IPS-18a (cell line): ENCODE results near the gene MVB12B.

Experiments used
- H3K27ac ChIP-seq: one replicate; pipeline ENCODE4 v1.5.1; 2013; ENCODE audit warnings: low read length
- H3K27me3 ChIP-seq: one replicate; pipeline ENCODE4 v1.6.1; 2013; ENCODE audit warnings: mild to moderate bottlenecking, low read length; ENCODE audit not compliant: control insufficient read depth, insufficient read depth
- H3K36me3 ChIP-seq: one replicate; pipeline ENCODE4 v1.6.1; 2013; ENCODE audit warnings: low read depth, low read length; ENCODE audit not compliant: control insufficient read depth
- H3K4me1 ChIP-seq: one replicate; pipeline ENCODE4 v1.6.1; 2013; ENCODE audit warnings: low read depth, low read length; ENCODE audit not compliant: control insufficient read depth
- H3K4me3 ChIP-seq: one replicate; pipeline ENCODE4 v1.5.1; 2013; ENCODE audit warnings: low read length
- H3K9ac ChIP-seq: one replicate; pipeline ENCODE4 v1.6.1; 2013; ENCODE audit warnings: mild to moderate bottlenecking, low read length, moderate library complexity
- H3K9me3 ChIP-seq: one replicate; pipeline ENCODE4 v1.6.1; 2013; ENCODE audit warnings: low read depth, low read length; ENCODE audit not compliant: control insufficient read depth

MVB12B gene

DNA sequence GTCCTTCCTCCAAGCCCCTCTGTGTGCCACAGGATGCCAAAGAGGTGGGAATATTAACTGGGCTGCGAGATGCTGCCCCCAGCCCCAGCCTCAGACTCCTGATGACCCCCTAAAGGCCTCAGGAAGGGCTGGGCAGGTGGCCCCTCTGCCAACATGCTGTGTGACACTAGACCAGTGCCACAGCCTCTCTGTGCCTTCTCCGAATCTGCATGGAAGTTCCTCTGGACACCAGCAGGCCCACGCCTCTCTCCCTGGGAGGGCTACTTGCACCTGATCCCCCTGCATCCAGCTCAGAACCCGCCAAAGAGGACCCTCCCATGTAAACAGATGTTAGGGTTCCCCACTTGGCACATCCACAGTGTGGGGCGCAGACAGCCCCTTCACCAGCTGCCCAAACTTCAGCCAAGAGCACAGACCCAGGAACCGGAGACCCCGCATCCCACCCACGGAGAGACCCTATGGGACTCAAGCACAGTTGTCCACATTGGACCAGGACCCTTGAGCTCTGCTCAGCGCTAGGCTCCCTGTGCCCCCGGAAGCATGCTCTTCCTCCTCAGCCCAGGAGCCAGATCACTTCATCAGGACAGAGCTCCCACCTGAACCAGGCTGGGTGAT lies 195.5 kb downstream of the MVB12B start:
- H3K27ac ChIP-seq = no peak overlapping the region
- no peaks in the 10 kb centered on the region for H3K36me3 ChIP-seq
- H3K4me1 ChIP-seq = peaks cover 5% of the 10 kb centered on the region
- no peaks in the 10 kb centered on the region for H3K9me3 ChIP-seq
- H3K9ac ChIP-seq = no peak overlapping the region
- H3K27me3 ChIP-seq = peaks cover 23% of the 10 kb centered on the region
- no peak overlapping the region for H3K4me3 ChIP-seq

DNA sequence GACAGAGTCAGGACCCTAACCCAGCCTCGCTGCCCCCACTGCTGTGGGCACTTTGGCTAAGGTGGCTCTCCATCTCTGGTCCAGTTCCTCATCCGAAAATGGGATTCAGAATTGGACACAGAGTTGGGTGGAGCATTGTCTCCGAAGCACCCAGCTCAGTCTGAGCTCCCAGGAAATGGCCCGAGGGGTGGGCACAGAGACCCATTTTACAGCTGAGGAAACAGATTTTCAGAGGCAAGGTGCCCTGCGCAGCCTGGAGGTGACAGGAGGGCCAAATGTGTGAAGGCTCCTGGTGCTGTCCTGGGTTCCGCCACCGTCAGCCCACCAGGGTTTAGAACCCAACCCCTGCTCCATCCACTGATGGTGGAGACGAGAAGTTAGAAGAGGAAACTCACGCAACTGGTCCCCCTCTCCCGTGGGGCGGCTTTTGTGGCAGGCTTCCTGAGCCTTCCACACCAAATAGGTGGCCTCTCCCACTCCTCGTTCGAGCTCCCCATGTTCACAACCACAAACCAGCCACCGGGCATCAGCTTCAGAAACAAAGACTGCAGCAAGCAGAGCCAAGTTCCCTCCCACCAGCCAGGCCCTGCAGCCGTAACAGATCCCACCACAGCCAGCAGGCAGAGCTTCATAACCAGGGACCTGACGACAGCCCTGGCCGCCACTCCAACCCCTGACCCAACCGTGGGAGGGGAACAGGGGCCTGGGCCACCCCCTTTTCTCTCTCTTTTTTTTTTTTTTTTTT lies 196.2 kb downstream of the MVB12B start:
- H3K27ac ChIP-seq = no peak overlapping the region
- H3K9ac ChIP-seq = no peak overlapping the region
- H3K4me3 ChIP-seq = no peak overlapping the region
- H3K4me1 ChIP-seq = peaks cover 2% of the 10 kb centered on the region
- no peaks in the 10 kb centered on the region for H3K36me3 ChIP-seq
- H3K27me3 ChIP-seq = peaks cover 16% of the 10 kb centered on the region
- no peaks in the 10 kb centered on the region for H3K9me3 ChIP-seq

DNA sequence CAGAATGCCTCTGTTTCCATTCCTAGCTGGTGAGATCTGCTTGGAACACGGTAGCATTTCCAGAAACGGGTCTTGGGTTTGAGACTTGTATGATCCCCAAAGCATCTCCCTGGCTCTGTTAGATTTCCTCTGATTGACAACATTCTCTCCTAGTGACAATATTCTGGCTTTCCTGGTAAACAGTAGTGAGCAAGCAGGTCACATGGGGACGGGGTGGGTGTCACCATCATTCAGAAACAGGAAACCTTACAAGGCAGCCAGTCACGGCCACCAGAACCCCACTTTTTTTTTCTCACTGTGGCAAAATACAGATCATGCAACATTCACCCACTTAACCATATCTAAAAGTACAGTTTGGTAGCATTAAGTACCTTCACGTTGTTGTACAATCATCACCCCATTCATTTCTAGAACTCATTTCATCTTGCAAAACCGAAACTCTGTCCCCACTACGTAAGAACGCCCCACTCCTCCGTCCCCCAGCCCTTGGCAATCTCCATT lies 197.0 kb downstream of the MVB12B start:
- Histone ChIP-seq H3K27me3 (peaks cover 8% of the 10 kb centered on the region), H3K36me3 (no peaks in the 10 kb centered on the region), H3K9me3 (no peaks in the 10 kb centered on the region), H3K4me3 (no peak overlapping the region), H3K27ac (no peak overlapping the region), H3K4me1 (peaks cover 9% of the 10 kb centered on the region), H3K9ac (no peak overlapping the region)

DNA sequence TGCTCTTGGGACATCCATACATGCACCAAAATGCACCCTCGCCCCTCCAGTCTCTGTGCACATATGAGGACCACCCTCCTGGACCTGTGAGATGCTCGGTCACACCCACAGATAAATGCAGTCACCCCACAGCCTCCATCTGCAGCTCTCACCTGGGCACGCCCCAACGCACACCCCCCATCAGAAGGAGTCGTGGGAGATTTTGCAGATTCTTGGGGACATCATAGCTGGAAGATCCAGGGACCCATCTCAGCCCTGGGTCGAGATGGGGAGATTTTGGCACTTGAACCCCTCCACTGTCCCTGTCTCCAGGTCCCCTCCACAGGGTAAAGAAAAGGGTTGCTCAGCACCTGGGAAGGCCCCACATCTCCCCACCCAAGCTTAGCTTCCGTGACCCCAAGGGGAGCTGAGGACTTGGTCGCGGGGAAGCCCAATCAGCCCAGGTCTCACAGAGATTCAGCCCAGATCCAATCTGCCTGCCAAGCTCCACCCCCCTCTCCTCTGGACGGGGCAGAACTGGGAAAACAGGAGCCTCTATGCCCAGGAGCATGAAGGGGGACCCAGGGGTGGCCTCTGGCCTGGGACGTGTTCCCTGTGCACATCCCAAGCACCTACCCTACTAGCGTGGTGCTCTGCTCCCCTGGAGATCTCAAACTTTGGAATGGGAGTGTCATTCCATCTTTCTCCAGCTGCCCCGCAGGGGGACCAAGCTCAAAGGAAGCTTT lies 197.9 kb downstream of the MVB12B start:
- no peak overlapping the region for H3K9ac ChIP-seq
- H3K4me1 ChIP-seq = peaks cover 9% of the 10 kb centered on the region

DNA sequence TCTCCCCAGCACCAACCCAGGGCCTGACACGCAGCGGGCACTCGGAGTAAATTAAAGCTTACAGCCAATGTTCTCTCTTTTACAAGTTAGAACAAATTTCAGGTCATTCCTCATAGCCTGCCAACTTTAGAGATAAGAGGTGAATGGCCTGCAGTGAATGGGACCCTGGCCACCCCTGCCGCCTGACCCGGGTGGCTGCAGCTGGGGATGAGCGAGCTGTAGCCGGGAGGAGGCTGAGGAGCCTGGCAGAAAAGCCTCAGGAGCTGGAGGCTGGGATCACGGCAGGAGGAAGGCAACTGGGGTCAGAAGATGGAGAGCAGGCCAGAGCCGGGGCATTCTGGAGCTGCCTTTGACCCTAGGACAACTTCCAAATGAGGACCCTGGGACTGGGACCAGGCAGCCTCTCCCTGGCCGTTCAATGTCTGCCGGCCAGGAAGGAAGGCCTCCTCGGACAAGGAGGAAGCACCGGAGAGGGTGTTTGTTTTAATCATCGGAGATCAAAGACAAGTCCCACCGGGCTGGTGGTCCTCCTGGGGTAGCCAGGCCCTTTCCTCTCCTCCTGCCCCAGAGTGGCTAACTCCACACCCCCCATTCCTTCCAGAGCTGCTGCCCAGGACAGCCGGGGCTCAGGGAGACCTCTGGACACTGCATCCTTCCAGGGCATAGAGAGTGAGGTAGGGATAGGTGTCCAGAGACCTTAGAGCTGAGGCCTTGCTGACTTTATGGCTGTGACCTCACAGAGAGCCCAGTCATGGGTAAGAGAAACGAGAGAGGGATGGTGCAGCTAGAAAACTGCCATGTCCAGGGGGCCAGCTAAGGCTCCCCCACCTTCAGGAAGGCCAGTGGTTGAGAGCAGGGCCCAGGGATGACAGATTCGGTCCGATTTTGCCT lies 199.8 kb downstream of the MVB12B start:
- H3K4me1 ChIP-seq = peaks cover 9% of the 10 kb centered on the region
- no peak overlapping the region for H3K27ac ChIP-seq
- H3K27me3 ChIP-seq = no peaks in the 10 kb centered on the region
- no peak overlapping the region for H3K4me3 ChIP-seq
- H3K9ac ChIP-seq = no peak overlapping the region
- H3K36me3 ChIP-seq = no peaks in the 10 kb centered on the region
- H3K9me3 ChIP-seq = no peaks in the 10 kb centered on the region

More for the DNA sequence above, 197.9 kb downstream of the MVB12B start:
- Histone ChIP-seq H3K36me3 (no peaks in the 10 kb centered on the region), H3K9me3 (no peaks in the 10 kb centered on the region), H3K27me3 (no peaks in the 10 kb centered on the region), H3K27ac (no peak overlapping the region), H3K4me3 (no peak overlapping the region)

DNA sequence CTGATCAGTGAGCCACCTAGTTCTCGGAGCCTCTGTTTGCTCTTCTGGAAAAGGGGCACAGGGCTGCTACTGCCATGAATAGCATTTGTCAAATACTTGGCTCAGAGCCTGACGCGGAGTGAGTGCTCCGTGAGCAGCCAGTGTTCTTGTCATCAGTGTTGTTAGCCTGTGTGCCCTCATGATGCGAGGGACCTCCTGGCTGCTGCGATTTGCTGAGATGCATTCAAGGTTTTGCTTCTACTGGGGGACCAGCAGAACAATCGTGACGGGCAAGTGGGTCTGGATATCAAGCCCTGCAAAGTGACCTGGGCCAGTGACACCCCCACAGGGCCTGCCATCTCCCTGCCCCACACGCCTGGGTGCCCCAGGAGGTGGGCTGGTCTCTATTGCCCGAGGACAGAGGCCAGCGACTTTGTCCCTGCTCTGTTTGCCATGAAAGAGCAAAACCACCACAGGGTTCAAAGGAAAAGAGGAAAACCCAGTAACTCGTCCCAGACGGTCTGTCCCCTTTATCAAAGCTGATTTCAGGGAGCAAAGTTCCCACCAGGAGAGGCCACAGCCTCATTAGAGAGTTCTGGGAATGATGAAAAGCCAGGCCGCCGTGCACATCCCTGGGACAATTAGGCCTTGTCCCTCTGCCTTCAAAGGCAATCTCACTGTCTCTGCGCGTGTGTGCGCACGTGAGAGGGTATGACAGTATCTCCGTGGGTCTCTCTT lies 200.6 kb downstream of the MVB12B start:
- Histone ChIP-seq H3K4me3 (no peak overlapping the region), H3K27ac (no peak overlapping the region), H3K27me3 (no peaks in the 10 kb centered on the region), H3K9ac (no peak overlapping the region), H3K36me3 (no peaks in the 10 kb centered on the region), H3K4me1 (peaks cover 9% of the 10 kb centered on the region), H3K9me3 (no peaks in the 10 kb centered on the region)

DNA sequence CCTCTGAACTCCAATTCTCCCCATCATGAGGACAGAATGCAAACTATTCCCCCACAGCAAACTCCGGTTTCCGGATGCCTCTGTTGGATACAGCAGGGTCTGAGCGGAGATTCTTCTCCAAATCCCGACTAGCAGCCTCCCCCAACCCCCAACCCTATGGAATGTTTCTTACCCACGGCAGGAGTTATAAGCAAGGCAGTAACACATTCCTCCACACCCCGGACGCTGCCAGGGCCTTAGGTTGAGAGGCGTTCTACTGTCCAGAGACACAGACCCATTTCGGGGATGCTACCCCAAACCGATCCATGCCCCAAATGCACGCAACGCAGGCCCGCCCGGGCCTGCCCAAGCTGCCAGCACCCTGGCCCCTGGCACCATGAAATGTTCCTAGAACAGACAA lies 201.5 kb downstream of the MVB12B start:
- peaks cover 9% of the 10 kb centered on the region for H3K4me1 ChIP-seq

DNA sequence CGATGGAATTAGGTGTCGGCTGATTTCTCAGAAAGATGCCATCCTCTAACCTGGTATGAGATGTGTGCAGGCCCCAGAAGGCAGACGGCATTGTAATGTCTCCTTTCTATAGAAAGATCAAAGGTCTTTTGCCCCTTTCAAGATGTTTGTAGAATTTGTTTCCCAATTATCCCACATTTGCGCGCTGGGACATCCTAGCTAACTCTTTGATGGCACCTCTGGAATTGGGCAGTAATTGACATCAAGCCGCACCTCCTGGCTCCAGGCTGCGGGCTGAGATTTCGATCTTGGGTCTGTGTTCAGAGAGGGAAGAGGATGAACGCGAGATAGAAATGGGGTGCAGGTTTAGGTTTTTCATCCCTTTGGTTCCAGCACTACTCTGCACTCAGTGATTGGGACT lies 202.3 kb downstream of the MVB12B start:
- Histone ChIP-seq H3K9ac (no peak overlapping the region), H3K4me1 (peaks cover 9% of the 10 kb centered on the region), H3K36me3 (no peaks in the 10 kb centered on the region), H3K9me3 (no peaks in the 10 kb centered on the region), H3K27me3 (peaks cover 7% of the 10 kb centered on the region), H3K4me3 (no peak overlapping the region), H3K27ac (no peak overlapping the region)

More for the DNA sequence above, 201.5 kb downstream of the MVB12B start:
- Histone ChIP-seq H3K27ac (no peak overlapping the region), H3K27me3 (no peaks in the 10 kb centered on the region), H3K9me3 (no peaks in the 10 kb centered on the region), H3K9ac (no peak overlapping the region), H3K36me3 (no peaks in the 10 kb centered on the region), H3K4me3 (no peak overlapping the region)

DNA sequence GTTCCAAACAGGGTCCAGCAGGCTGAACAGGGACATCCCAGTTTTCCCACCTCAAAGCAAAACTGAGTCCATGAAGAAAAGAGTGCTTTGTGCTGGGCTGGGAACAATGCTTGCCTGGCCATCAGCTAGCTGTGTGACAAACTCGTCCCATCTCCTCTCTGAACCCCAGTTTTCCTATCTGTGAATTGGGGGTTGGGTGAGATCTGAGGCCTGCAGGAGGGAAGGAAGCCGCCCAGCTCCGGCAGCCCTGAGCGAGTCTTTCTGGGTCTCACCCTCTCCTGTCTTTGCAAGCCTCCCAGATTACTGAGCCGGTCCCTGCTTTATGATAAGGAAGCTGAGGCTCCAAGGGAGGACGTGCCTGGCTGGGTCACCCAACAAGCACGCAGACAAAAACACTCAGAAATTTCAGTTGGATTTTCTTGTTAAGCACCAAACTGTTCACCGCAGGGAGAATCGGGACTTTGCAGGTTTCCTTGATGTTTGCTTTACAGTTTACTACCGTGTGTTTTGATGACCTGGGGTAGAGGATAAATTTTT lies 204.5 kb downstream of the MVB12B start:
- Histone ChIP-seq H3K4me1 (peaks cover 13% of the 10 kb centered on the region), H3K9ac (no peak overlapping the region), H3K4me3 (no peak overlapping the region), H3K27me3 (peaks cover 17% of the 10 kb centered on the region), H3K27ac (no peak overlapping the region), H3K36me3 (no peaks in the 10 kb centered on the region), H3K9me3 (no peaks in the 10 kb centered on the region)

DNA sequence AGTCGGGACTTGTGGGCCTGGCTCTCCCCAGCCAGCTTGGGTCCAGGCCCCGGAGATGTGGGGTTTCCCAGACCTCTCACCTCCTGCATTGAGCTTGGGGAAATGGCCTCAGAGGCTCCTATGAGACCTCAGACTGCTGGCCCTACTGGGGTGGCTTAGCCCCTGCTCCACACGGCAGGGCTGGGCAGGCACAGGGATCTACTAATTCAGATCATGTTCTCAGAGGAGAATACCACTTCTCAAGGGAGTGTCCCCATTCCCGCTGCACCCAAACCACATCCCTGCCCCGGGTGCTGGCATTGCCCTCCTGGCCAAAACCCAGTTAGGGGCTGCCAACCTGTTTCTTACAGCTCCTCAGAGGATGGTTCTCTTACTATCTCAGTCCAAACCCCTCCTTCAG lies 205.0 kb downstream of the MVB12B start:
- H3K4me3 ChIP-seq = no peak overlapping the region
- no peak overlapping the region for H3K27ac ChIP-seq
- peaks cover 17% of the 10 kb centered on the region for H3K27me3 ChIP-seq
- H3K9ac ChIP-seq = no peak overlapping the region
- no peaks in the 10 kb centered on the region for H3K36me3 ChIP-seq
- H3K9me3 ChIP-seq = no peaks in the 10 kb centered on the region
- peaks cover 13% of the 10 kb centered on the region for H3K4me1 ChIP-seq
